CD4-positive, alpha-beta T cell treated with Interleukin-4 for 4 hours (primary cell): ENCODE measurements around the gene GBP7.
A peak's percentile ranks its signal among the peaks of the same experiment; 100 is the strongest.
"Not testable (repeated sequence)": the region's sequence is repeated elsewhere in the genome, so short reads cannot be mapped to it uniquely, and the experiment has no call there.

ENCODE experiments used
- DNase-seq: peaks from one replicate; pipeline ENCODE4 v3.0.0-alpha.2; 2020

The GBP7 gene

DNA sequence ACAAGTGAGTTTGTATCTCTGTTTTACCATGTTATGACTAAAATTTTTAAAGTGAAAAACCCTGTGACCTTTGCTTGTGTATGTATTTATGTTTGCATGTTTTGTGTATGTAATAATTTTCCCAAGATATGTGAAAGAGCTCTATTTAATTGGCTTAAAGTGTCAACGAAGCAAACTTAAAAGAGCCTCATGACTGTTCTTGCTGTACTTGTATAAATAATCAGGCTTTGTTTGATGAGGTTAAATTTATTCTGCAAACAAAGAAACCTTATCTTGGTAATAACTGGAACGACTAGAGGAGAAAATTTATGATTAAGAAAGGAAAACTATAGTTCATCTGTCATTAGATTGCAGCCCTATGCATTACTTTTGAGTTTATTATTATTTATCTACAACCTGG lies 6.6 kb downstream of the GBP7 start:
- no peak for DNase-seq

DNA sequence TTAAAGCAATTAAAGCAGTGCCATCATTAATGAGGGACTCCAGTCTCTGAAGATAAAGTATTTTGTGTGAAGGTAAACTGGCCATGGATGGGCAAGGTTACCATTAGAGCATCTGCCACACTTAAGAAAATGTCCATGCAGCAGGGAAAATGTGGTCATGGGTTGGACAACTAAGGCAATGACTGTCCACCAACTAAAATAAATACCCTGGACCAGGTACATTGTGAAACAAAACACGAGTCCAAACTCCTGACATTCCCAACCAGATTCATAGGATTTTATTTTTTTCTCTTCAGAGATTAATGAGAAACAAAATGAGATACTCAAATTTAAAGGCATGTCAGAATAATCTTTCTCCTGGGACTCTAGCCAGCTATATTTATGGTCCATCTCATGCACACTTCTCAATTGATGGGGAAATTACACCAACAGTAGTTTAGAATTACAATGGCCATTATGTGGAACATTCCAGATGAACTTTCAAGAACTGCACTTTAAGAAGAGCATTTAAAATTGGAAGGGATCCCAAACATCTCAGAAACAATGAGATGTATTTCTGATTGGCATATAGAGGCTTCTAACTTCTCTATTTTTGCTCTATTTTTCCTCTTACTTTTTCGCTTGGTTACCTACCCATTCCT lies 8.1 kb downstream of the GBP7 start:
- no peak for DNase-seq

DNA sequence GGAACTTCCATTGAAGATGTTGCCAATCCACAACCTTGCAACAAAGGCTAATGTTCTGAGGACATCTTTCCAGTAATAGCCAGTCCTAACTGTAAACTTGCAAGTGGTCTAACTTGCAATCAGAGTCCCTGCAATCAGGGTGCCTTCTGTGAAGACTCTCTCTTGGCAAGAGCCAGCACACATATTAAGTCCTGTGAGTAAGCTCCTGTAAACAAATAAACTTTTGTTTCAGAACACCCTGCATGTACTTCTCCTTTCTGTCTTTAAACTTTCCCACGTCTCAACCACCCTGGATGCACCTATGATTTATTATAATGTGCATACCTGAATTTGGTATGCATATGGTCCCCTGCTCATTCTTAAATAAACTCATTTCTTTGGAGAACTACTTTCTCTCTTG lies 9.1 kb downstream of the GBP7 start:
- no peak for DNase-seq

DNA sequence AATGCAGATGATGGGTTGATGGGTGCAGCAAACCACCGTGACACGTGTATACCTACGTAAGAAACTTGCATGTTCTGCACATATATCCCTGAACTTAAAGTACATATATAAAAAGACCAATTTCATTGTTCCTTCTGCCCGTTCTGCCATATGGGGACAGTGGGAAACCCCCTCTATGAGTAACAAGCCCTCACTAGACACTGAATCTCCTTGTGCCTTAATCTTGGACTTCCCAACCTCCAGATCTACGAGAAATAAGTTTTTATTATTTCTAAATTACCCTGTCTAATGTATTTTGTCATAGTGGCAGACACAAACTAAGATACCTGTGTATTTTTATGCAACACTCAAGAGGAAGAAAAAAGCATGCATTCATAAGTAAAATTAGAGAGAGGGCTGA lies 10.0 kb downstream of the GBP7 start:
- DNase-seq = no peak

DNA sequence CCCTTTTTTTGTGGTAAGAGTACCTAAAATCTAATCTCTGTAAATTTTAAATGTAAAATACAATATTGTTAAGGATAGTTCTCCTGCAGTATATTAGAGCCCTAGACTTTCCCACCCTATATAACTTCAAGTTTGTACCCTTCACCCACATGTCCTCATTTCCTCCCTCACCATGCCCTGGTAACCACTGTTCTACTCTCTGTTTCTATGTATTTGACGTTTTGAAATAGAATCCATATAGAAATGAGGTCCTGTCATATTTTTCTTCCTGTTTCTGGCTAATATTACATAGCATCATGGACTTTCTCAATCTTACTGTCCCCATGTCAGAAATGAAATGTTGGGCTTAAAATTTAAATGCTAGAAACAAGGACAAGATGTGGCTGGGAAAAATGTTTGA lies 24.8 kb downstream of the GBP7 start:
- no peak for DNase-seq

DNA sequence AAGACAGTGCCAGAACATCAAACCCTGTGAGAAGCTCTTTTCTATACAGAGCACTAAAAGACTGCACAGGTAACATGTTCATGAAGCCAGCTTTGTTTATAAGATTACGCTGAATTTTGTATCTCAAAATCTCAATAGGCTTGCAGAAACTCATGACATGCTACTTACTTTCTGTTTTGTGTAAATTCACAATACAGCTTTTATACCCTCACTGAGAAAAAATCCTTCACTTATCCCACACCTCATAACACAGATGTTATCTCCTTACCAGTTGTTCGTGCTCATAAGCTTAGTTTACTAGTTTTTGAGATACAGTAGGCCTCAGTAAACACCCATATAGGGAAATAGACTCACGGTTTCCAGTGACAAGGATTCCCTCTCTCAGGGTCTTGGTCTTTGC lies 25.8 kb downstream of the GBP7 start:
- no peak for DNase-seq

DNA sequence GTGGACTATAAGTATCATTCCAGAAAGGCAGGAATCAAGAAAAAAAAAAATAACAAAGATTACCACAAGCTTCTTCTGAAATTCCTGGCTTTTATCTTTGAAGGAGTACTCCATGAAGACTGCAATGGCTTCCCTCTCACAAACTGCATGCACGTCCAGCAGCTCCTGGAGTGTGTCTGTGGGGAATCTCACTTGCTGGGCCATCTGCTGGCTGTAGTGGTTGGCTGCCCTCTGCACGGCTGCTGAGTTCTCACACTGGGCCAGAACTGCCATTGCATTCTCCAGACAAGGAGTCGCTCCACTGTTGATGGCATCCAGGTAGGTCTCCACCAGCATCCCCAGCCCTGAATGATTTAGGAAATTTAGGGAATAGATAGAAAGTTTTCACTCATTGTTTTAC lies 26.6 kb downstream of the GBP7 start:
- DNase-seq = no peak

DNA sequence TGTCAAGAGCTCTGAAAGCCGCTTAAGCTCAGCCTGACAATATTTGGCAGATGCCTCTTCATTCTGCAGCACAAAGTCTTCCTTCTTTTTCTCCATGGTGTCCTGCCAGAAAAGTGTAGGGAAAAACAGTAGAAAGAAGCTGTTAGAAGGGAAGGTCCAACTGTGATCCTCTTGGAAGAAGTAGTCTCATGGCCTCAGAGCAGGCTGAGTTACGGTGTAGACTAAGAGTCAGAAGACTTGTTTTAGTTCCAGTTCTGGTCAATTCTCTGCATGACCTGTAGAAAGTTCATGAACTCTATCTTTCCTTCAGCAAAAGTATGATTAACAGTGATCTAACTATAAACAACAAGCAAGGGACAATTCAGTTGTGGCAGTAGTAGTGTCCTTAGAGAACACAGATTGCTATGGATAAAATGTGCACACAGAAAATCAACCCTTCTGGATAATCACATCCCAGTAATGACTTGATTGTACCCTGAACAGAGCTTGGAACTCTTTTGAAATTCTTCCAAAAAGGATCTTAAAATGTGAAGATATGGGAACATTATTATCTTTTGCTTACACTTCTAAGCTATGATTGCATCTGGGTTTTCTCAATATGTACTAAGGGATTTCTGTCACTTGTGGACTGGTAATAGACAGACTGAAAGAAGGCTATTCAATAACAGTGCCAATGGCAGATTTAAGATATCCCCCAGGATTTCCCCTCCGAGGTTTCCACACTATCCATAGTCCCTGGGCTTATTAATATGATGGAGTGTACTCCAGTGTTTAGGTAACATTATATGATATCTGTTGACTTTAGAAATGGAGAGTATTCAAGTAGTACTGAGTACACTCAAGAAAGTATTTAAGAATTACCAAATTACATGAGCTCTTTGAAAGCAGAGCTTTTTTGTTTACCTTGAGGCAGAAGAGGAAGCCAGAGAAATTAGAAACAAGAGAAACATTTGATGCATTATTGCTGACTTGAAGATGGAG lies 27.8 kb downstream of the GBP7 start:
- no peak for DNase-seq

DNA sequence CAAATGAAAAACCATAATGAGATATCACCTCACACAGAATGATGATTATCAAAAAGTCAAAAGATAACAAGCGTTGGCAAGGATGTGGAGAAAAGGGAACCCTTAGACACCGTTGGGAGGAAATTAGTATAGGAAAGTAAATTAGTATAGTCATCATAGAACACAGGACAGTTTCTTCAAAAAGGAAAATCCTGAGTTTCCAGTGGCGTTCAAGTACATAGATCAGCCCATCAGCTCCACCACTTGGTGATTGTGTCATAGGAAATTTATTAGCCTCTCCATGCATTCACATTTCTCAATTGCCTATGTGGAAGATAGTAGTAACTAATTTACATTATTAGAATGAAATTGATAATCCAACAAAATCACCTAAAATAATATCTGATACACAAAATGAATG lies 29.1 kb downstream of the GBP7 start:
- DNase-seq = no peak

DNA sequence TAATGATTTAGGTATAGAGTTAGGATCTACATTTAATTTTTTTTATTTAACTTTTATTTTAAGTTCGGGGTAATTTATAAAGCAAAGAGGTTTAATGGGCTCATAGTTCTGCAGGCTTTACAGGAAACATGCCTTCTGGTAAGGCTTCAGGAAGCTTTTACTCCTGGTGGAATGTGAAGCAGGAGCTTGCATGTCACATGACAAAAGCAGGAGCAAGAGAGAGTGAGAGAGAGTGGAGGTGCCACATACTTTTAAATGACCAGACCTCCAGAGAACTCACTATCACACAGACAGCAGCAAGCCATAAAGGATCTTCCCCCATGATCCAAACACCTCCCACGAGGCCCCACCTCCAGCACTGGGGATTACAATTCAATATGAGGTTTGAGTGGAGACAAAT lies 32.3 kb downstream of the GBP7 start:
- no peak for DNase-seq

DNA sequence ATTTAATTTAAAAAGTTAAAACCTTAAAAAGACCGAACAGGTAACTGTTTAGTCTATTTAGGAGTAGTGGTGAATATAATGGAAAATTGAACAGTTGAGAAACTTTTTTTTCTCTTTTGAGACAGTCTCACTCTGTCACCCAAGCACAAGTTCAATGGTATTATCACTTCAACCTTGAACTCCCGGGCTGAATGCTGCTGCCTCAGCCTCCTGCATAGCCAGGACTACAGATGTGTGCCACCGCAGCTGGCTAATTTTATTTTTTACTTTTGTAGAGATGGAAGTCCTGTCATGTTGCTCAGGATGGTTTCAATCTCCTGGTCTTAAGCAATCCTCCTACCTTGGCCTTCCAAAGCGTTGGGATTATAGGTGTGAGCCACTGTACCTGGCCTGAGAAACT lies 33.6 kb downstream of the GBP7 start:
- DNase-seq = no peak

DNA sequence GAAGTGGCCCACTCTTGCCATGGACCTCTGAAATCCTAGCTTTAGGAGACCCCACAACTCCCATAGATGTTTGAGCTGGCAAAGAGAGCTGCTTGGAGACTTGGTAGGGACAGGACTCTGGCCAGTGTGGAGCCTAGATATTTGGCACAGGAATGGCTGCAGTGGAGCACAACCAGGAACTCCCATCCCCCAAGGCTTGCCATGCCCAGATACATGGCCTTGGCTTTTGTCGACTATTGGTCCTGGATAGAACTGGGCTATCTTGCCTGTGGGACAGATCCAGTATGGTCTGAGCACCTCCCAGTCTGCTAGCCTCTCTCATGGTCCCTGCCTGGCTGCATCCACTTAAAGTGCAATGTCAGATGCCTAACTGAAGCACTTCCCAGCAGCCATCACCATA lies 42.1 kb downstream of the GBP7 start:
- DNase-seq = no peak

DNA sequence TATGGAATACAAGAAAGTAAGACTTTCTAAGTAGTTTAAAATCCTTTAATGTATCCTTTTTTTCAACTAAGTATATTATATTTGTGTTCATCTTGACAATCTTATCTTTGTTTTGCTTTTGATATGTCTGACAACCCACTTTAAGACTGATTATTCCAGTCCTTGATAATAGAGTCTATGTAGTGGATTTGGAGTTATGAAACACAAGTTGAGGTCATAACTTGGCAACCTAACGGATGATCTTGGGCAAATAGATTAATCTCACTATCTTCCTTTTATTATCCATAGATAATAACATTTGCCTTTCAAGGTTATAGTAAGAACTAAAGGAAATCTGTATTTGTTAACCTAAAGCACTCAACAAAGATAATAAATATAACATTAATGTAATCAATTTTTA lies 45.1 kb downstream of the GBP7 start:
- no peak for DNase-seq

DNA sequence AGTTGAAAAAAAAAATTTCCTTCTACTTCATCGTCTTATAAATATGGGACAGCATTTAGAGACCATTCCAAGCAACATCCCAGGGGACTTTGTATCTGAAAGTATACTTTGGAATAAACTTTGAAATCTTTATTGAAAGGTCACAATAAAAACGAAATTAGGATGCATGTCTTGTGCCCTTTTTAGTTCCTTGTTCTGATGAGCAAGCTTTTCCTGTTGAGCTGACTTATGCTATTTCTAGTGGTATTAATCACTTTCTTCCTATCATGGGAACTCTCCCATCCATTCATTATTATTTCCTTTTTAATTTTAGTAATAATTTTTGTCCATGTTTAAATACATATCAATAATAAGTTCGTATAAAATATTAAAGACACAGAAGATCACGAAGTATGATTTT lies 45.9 kb downstream of the GBP7 start:
- no peak for DNase-seq

DNA sequence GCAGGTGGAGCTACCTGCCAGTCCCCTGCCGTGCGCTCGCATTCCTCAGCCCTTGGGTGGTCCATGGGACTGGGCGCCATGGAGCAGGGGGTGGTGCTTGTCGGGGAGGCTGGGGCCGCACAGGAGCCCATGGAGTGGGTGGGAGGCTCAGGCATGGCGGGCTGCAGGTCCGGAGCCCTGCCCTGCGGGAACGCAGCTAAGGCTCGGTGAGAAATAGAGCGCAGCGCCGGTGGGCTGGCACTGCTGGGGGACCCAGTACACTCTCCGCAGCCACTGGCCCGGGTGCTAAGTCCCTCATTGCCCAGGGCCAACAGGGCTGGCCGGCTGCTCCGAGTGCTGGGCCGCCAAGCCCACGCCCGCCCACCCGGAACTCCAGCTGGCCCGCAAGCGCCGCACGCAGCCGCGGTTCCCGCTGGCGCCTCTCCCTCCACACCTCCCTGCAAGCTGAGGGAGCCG lies 47.8 kb downstream of the GBP7 start:
- not testable (repeated sequence) for DNase-seq

DNA sequence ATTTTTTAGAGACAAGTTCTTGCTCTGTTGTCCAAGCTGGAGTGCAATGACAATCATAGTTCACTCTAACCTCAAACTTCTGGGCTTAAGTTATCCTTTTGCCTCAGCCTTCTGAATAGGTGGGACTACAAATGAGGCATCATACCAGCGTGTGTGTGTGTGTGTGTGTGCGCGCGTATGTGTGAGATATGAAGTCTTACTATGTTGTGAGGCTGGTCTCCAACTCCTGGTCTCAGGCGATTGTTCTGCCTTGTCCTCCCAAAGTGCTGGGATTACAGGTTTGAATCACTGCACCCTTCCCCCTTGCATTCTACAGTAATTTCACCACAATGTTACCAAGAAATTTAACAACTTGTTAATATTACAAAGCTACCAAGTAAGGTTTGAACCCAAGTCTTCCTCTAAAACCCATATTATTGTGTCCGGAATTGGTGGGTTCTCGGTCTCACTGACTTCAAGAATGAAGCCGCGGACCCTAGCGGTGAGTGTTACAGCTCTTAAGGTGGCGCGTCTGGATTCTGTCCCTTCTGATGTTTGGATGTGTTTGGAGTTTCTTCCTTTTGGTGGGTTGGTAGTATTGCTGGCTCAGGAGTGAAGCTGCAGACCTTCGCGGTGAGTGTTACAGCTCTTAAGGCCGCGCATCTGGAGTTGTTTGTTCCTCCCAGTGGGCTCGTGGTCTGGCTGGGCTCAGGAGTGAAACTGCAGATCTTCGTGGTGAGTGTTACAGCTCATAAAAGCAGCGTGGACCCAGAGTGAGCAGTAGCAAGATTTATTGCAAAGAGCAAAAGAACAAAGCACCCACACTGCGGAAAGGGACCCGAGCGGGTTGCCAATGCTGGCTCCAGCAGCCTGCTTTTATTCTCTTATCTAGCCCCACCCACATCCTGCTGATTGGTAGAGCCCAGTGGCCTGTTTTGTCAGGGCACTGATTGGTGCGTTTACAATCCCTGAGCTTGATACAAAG lies 48.9 kb downstream of the GBP7 start:
- peak; percentile 89 for DNase-seq

DNA sequence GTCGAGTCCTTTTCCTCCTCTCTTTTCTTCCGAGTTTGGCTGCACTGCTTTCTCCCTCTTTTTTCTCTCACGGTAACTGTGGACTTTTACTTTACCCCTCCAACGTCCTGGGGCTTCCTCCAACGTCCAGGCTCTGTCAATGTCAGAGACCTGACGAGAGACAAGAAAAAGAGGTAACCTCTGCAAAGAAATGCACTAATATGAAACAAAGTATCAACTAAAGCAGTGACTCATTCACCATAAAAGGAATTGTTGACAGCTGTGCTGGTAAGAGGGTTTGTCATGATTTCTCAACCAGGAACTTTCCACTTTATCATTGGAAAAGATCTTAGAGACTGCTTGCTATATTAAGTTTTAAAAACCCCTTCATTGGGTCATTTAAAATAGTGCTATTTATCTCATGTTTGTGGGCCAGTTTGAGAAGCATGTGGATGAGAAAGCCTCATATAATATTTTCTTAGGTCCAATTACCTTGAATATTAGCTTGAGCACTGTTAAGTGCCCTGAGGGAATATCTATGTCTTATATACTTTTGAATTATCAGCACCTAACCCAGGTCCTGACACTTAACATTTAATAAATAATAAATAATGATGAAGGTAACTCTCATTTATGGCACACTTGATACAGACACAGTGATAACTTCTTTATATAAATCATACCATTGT lies 49.8 kb downstream of the GBP7 start, which contains the start of gene GBP2:
GBP2 (minus strand) TSS at position 202 of the 668 bp plus-strand sequence. CDS start 4,148 bp downstream, outside the sequence.
- peak; percentile 83 for DNase-seq

DNA sequence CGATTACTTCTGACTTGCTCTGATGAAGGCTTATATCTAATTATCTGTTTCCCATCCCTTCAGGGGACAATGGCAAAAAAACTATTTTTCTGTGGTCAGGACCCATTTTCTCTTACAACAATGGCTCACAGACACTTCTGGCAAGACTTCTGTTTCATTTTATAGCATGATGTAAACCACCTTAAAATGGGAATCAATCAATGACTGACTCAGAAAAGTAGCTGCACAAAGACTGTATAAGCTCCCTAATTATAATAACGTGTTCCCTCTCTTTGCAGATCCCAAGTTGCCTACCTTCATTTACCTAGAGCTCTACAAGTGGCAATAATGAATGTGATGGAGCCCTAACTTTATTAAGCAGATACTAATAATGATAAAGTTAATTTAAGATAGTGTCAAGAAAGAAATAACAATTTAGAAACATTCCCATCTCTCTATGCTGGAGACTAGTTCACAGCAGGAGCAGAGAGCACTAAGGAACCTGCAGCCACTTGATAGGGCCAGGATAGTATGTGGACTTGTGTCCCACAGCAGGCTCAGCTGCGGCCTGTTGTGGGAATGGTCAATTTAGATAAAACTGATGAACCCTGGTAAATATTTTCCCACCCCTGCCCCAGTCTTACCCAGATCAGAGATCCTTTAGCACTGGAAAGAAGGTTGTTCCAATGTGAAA lies 50.4 kb downstream of the GBP7 start:
- DNase-seq = peak; percentile 15

DNA sequence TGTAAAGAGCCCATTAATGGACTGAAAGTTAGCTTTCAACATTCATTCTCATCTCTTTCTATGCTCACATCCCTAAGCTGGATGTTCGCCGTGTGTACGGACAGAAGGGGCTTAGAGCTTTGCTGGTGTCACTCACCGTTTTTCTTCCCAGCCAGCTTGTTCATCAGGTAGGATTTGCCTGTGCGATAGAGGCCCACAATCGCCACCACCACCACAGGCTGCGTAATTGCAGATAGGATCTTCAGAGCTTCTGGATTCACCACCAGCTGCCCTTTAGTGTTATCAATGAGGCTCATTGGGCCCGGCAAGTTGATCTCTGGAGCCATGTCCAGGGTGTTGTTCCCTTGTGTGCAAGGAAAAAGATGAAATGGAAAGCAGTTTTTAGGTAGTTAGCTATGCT lies 54.2 kb downstream of the GBP7 start:
- no peak for DNase-seq

DNA sequence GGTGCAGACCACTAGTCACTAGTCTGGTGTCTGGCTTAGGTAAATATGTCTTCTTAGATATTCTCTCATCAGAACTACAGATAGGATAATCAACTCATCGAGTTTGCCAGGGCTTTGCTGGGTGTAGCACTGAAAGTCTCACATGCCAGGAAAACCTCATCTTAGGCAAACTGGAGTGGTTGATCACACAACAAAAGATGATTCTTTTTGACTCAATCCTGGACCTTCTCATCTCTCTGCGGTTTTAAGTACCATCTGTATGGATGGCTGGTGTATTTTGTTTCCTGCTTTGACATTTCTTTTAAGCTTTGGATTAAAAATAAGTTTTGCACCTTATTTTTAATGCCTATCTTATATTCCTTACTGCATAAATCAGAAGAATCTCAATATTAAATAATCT lies 61.1 kb downstream of the GBP7 start:
- no peak for DNase-seq

DNA sequence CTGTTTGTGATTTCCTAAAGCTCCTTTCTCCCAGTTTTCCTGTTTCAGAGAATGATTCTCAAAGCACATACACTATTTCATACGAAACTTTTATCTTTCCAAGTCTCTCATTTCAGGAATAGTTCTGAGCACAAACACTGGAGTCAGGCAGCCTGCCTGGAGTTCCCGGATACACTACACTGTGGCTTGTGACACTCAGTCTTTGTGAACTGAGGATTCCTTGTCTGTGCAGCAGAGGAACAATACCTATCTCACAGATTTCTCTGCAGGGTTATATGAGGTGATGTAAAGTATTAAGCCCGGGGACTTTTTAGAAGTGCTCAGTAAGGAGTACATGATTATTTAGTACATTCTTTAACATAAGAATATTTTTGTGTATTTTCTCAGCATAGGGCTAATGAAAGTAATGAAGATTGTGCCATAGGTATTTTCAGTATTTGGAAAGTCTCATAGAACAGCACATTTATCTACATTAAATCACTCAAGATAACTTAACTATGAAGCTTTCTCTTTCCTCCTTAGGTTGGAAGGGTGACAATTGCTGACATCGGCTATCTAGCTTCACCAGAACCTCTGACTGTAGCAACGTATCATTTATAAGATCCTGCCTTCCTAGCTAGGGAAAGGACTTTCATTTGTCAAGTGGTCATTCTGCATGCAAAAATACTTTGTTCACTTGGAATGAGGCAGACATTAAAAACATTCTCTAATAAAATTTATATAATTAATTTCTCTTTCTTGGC lies 62.8 kb downstream of the GBP7 start:
- no peak for DNase-seq
